Measurements from ENCODE around the gene EID1.
"Not testable (repeated sequence)": the region's sequence is repeated elsewhere in the genome, so short reads cannot be mapped to it uniquely, and the experiment has no call there.

The EID1 gene, protein sequence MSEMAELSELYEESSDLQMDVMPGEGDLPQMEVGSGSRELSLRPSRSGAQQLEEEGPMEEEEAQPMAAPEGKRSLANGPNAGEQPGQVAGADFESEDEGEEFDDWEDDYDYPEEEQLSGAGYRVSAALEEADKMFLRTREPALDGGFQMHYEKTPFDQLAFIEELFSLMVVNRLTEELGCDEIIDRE

DNA sequence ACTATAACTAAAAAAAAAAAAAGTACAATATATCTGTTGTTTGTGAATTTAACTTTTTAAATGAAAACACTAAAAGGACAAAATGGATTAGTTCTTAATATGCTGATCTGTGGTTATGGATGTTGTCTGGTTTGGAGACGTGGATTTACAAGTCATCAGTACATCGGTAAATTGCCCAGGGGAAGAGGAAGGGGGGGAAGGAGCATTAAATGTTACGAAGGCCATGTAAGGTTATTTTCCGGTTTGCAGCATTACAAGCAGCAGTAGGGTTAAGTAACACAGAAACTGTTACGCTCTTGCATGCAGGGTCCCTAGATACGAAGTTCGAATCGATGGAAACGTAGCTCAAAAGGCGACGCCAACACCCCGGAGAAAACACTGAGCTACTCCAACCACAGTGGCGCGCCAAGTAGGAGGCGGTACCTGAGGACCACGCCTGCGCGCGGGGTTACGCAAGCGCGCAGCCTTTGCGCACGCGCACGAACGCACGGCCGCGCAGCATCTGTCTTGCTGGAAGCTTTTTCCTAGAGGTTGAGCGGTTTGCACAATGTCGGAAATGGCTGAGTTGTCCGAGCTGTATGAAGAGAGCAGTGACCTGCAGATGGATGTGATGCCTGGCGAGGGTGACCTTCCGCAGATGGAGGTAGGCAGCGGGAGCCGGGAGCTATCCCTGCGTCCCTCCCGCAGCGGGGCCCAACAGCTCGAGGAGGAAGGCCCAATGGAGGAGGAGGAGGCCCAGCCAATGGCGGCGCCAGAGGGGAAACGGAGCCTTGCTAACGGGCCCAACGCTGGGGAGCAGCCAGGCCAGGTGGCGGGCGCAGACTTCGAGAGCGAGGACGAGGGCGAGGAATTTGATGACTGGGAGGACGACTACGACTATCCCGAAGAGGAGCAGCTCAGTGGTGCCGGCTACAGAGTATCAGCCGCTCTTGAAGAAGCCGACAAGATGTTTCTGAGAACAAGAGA lies at the start of gene EID1:
Gene EID1, plus strand, starts transcription at position 505 of the 966 bp plus-strand sequence. Its CDS starts 43 bp downstream, at position 548.
- peak; percentile 89 to 90 for DNase-seq (ENCODE audit: low read depth in 2 of 2)

- DNase-seq (ENCODE audit: low read depth in 2 of 2), result no peak
Observed at GRCh38 chr15:48828471-48828870, 49.5 kb upstream of the EID1 start.

GRCh38 chr15:48828906-48829305 lies 49.0 kb upstream of the EID1 start:
- no peak for DNase-seq (ENCODE audit: low read depth in 2 of 2)

GRCh38 chr15:48832648-48833047 lies 45.3 kb upstream of the EID1 start:
- DNase-seq (ENCODE audit: low read depth in 2 of 2), result no peak

- no peak for DNase-seq (ENCODE audit: low read depth in 2 of 2)
Observed at GRCh38 chr15:48833526-48834239, 44.3 kb upstream of the EID1 start.

- DNase-seq (ENCODE audit: low read depth in 2 of 2), result no peak
Observed at GRCh38 chr15:48834756-48835155, 43.2 kb upstream of the EID1 start.

GRCh38 chr15:48842501-48842900 lies 35.4 kb upstream of the EID1 start:
- no peak for DNase-seq (ENCODE audit: low read depth in 2 of 2)

GRCh38 chr15:48845123-48845522 lies 32.8 kb upstream of the EID1 start:
- DNase-seq (ENCODE audit: low read depth in 2 of 2), result no peak

DNA sequence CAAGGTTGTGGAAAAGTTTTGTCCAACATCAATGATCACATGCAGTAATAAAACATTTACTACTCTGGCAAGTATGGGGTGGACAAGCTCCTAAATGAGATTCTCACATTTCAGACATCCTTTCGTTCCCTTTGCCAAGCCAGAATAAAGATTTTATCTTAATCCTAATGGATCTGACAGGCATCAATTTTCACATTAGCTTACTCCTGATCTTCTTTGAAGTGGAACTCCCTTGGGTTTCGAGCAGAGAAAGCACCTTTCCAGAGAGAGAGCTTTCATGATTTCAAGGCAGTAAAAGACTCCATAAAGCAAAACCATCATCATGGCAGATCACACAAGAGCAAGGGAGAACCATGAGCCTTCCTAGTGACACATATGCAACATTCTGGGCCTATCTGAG lies 27.3 kb upstream of the EID1 start:
- DNase-seq (ENCODE audit: low read depth in 2 of 2), result no peak

GRCh38 chr15:48851956-48852355 lies 26.0 kb upstream of the EID1 start:
- no peak for DNase-seq (ENCODE audit: low read depth in 2 of 2)

DNA sequence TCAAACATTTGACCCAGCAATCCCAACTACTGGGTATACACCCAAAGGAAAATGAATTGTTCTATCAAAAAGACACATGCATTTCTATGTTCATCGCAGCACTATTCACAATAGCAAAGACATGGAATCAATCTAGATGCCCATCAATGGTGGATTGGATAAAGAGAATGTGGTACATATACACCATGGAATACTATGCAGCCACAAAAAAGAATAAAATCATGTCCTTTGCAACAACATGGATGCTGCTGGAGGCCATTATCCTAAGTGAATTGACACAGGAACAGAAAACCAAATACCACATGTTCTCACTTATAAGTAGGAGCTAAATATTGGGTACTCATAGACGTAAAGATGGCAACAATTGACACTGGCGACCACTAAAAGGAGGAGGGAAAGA lies 23.5 kb upstream of the EID1 start:
- not testable (repeated sequence) for DNase-seq (ENCODE audit: low read depth in 2 of 2)

DNA sequence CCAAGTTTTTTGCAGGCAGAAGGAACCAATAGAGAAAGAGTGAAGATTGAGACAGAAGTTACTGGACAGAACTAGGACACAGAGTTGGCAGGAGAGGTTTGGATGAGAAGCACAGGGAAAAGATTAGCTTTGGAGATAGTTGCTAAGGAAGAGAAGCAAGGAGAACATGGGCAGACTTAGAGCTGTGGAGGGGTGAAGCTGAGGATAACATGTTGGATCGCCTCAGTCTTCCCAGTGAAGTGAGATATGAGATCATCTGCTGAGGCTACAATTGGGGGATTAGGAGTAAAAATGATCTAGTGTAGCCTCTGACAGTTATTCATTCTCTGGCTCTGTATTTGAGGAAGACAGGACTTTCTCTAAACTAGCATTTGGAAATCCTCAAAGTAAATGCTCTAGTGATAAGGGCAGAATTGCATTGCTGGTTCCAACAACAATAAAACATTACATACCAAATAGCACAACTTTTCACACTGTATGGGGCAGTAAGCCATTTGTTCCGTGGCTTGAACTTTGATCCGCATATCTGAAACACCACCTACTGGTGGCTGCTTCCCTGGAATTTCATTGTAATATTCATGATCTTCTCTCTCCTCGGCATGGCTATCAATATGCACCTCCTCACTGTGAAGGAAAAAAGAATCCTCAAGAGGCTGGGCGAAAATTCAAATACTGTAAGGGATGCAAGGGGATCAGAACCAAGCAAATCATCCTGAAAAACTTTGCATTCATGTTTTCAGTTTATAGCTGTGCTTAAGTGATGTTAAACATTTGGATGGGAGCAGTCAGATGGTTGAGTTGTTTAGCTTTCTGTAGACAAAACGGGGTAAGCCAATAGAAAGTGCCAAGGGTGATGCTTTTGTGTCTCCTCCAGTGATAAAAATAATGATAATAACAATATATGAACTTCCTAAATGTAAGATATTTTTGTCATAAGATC lies 22.2 kb upstream of the EID1 start:
- peak; percentile 26 to 35 for DNase-seq (ENCODE audit: low read depth in 2 of 2)

GRCh38 chr15:48856942-48857341 lies 21.0 kb upstream of the EID1 start:
- DNase-seq (ENCODE audit: low read depth in 2 of 2), result peak in 1 of 2 experiments; percentile 16

DNA sequence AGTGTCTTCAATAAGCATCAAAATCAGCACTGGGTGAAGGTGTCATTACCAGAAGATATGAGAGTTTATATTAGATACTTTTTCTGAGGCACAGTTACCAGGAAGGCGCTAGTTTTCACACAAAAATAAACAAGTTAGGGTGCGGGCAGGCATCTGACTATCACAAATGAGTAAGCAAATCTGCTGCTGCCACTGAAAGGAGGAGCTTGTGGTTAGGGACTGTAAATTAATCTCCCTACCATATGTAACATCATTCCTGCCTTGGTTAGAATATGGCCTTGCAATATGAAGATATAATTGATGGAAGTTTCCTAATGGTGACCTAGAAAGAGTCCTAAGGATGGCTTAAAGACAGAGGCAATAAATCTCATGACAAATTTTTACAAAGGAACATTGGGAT lies 19.5 kb upstream of the EID1 start:
- DNase-seq (ENCODE audit: low read depth in 2 of 2), result peak; percentile 46 to 50

- DNase-seq (ENCODE audit: low read depth in 2 of 2), result no peak
Observed at GRCh38 chr15:48859426-48859825, 18.5 kb upstream of the EID1 start.

GRCh38 chr15:48861813-48862431 lies 16.0 kb upstream of the EID1 start:
- DNase-seq (ENCODE audit: low read depth in 2 of 2), result peak; percentile 52 to 57

GRCh38 chr15:48862705-48863104 lies 15.2 kb upstream of the EID1 start:
- DNase-seq (ENCODE audit: low read depth in 2 of 2), result no peak

GRCh38 chr15:48865370-48866079 lies 12.4 kb upstream of the EID1 start:
- DNase-seq (ENCODE audit: low read depth in 2 of 2), result peak; percentile 64 to 72

DNA sequence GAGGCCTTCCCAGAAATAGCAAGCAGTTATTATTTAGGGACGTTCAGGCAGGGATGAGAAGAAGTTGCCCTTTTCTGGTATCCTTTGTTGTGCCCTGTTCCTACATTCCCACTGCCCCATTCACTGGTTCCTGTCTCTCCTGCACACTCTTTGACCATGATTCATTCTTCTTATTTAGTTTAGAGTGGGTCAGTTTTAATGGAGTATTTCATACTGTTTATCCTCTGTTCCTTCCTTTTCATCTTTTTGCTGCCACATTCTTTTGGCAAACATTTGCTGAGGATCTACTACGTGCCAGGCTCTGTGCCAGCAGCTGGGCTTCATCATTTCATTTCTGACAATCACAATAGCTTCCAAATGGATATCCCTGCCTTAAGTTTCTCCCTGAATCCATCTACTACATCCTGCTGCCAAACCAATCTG lies 11.8 kb upstream of the EID1 start:
- DNase-seq (ENCODE audit: low read depth in 2 of 2), result peak in 1 of 2 experiments; percentile 16

DNA sequence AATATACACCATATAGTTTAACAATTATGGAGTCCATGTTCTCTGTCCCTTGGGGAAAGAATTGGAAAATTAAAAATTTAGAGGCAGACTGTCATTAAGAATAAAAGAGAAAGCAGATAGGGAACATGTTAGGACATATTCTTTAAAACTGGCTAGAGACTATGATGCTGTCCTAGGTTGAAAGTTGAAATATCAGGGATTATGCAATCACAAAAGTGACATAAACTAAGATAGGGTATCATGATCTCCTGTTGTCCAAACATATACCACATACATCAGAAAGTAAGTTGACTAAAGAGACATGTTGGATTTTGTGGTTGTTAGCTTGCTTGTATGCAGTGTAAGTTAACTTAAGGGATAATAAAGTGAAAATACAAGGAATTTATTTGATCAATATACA lies 9.9 kb upstream of the EID1 start:
- DNase-seq (ENCODE audit: low read depth in 2 of 2), result no peak
